ENCODE data around the gene MOSMO. TPM values are rescaled to one million over a fixed set of nuclear protein-coding genes. Genes with fewer than 3 reads are reported as not detected.

MOSMO gene
- total and polyA plus RNA-seq, 2 of the 13 experiments (the other 11 are each of a cell fraction or from before 2014, with no cell fraction given), result 26.7 to 32.6 TPM

DNA sequence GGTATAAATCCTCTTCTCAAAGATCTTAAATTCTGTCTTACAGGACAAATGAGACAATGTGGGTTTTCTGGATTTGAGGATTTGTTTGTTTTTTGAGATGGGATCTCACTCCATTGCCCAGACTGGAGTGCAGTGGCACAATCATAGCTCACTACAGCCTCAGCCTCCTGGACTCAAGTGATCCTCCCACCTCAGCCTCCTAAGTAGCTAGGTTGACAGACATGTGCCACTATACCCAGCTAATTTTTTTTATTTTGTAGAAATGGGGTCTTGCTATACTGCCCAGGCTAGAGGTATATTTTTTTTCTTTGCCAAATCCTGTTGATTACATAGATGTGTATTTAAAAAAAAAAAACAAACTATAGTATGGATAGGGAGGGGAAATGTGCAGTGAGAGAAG lies 122.6 kb downstream of the MOSMO start:
- TF ChIP-seq ZNF264 (CRISPR knock-in tag; IDR thresholded peaks at IDR 0.05), result no peak
- TF ChIP-seq, protein P1, sequence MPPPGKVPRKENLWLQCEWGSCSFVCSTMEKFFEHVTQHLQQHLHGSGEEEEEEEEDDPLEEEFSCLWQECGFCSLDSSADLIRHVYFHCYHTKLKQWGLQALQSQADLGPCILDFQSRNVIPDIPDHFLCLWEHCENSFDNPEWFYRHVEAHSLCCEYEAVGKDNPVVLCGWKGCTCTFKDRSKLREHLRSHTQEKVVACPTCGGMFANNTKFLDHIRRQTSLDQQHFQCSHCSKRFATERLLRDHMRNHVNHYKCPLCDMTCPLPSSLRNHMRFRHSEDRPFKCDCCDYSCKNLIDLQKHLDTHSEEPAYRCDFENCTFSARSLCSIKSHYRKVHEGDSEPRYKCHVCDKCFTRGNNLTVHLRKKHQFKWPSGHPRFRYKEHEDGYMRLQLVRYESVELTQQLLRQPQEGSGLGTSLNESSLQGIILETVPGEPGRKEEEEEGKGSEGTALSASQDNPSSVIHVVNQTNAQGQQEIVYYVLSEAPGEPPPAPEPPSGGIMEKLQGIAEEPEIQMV (CRISPR knock-in tag; IDR thresholded peaks at IDR 0.05; ENCODE audit: low read depth), result no peak
- TF ChIP-seq ZNF121 (CRISPR knock-in tag; IDR thresholded peaks at IDR 0.05), result peak; percentile 72
- no peak for TF ChIP-seq ZMAT3 (CRISPR knock-in tag; conservative IDR thresholded peaks at IDR 0.05)
- TF ChIP-seq ZNF138 (CRISPR knock-in tag; IDR thresholded peaks at IDR 0.05; ENCODE audit: low read depth), result no peak
- H2AFZ ChIP-seq (ENCODE audit: low read length), result no peak overlapping the region
- POLR2A ChIA-PET, result no interaction called here
- H3K9me3 ChIP-seq (ENCODE audit: low read length), result no peaks in the 10 kb centered on the region
- no peak for ATAC-seq
- no TSS peak for BruUV-seq (replicated peaks)
- H3K4me3 ChIP-seq (replicated peaks in 1 of 3; ENCODE audit: insufficient read depth in 1 of 3, low read depth in 2 of 3, low read length in 3 of 3), result no peak overlapping the region
- CTCF ChIA-PET (ENCODE audit: low intra/inter-chr PET ratio, low total read pairs), result no interaction called here
- no peak for FAIRE-seq
- in situ Hi-C loops (cut with HindIII; ENCODE audit: extremely low pct_ligation_motif_present, low pct_unique_long_range_greater_than_20kb) (no loop called here), intact Hi-C loops (cut with micrococcal nuclease; ENCODE audit: unreplicated experiment) (no loop called here)
- no peaks in the 10 kb centered on the region for H3K36me3 ChIP-seq (replicated peaks in 1 of 2; ENCODE audit: control insufficient read depth in 1 of 2, insufficient read depth in 2 of 2, low read length in 2 of 2)
- H3K4me2 ChIP-seq (ENCODE audit: low read depth, low read length), result no peak overlapping the region
- DNase-seq (ENCODE audit: low spot score), result no peak
- no peak overlapping the region for H3K9ac ChIP-seq (ENCODE audit: insufficient read depth, low read depth, low read length)
- no peaks in the 10 kb centered on the region for H3K79me2 ChIP-seq (ENCODE audit: insufficient read depth, low read length)
- H4K20me1 ChIP-seq (ENCODE audit: insufficient read depth, low read length), result no peaks in the 10 kb centered on the region
- H3K27ac ChIP-seq (ENCODE audit: extremely low read length, insufficient read depth, low read length), result no peak overlapping the region
- H3K4me1 ChIP-seq (ENCODE audit: insufficient read depth, low read length), result no peaks in the 10 kb centered on the region
- H3K27me3 ChIP-seq (ENCODE audit: control insufficient read depth in 1 of 2, insufficient read depth in 2 of 2, low read length in 2 of 2), result peaks cover 16 to 43% of the 10 kb centered on the region in 2 experiments

DNA sequence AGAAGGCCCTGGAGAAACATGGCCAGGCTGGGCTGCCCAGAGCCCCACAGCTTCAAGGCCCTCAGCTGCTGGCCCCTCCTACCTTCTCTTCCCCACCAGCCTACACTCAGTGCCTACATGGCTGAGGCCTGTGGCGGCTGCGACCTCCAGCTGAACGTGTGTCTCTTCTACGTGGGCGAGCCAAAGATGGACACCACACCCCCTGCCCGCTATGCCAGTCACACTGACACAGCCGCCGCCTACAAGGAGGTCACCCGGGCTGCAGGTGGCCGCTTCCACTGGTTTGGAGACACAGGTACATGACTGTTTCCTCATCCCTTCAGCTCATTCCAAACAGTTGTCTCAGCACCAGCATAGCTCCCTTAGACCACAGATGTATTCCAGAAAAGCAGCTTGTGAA lies 124.9 kb downstream of the MOSMO start:
- 38% methylated on average over 10 of the region's 10 CpGs for WGBS (ENCODE audit: low lambda C conversion rate)
- POLR2A ChIA-PET, result no interaction called here
- Histone ChIP-seq H3K9me3 (ENCODE audit: low read length) (no peaks in the 10 kb centered on the region), H2AFZ (ENCODE audit: low read length) (no peak overlapping the region), H3K9ac (ENCODE audit: insufficient read depth, low read depth, low read length) (no peak overlapping the region), H3K27me3 (ENCODE audit: control insufficient read depth in 1 of 2, insufficient read depth in 2 of 2, low read length in 2 of 2) (peaks cover 18 to 54% of the 10 kb centered on the region in 2 experiments), H3K79me2 (ENCODE audit: insufficient read depth, low read length) (no peaks in the 10 kb centered on the region), H3K4me1 (ENCODE audit: insufficient read depth, low read length) (no peaks in the 10 kb centered on the region), H3K36me3 (replicated peaks in 1 of 2; ENCODE audit: control insufficient read depth in 1 of 2, insufficient read depth in 2 of 2, low read length in 2 of 2) (no peaks in the 10 kb centered on the region), H4K20me1 (ENCODE audit: insufficient read depth, low read length) (no peaks in the 10 kb centered on the region), H3K4me2 (ENCODE audit: low read depth, low read length) (no peak overlapping the region), H3K27ac (ENCODE audit: extremely low read length, insufficient read depth, low read length) (no peak overlapping the region), H3K4me3 (replicated peaks in 1 of 3; ENCODE audit: insufficient read depth in 1 of 3, low read depth in 2 of 3, low read length in 3 of 3) (no peak overlapping the region)
- ATAC-seq, result peak; percentile 29; the same call in 2 of the 3 replicates
- in situ Hi-C loops (cut with HindIII; ENCODE audit: extremely low pct_ligation_motif_present, low pct_unique_long_range_greater_than_20kb) (no loop called here), intact Hi-C loops (cut with micrococcal nuclease; ENCODE audit: unreplicated experiment) (no loop called here)
- TF ChIP-seq, protein P2, sequence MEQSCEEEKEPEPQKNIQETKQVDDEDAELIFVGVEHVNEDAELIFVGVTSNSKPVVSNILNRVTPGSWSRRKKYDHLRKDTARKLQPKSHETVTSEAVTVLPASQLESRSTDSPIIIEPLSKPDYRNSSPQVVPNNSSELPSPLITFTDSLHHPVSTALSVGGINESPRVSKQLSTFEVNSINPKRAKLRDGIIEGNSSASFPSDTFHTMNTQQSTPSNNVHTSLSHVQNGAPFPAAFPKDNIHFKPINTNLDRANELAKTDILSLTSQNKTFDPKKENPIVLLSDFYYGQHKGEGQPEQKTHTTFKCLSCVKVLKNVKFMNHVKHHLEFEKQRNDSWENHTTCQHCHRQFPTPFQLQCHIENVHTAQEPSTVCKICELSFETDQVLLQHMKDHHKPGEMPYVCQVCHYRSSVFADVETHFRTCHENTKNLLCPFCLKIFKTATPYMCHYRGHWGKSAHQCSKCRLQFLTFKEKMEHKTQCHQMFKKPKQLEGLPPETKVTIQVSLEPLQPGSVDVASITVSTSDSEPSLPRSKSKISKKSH (CRISPR knock-in tag; IDR thresholded peaks at IDR 0.05; ENCODE audit: borderline replicate concordance), result 0 out of 2 replicates have a peak, but pooled peaks have one; percentile 1
- TF ChIP-seq ZNF343 (CRISPR knock-in tag; IDR thresholded peaks at IDR 0.05), result no peak
- TF ChIP-seq, protein P3, sequence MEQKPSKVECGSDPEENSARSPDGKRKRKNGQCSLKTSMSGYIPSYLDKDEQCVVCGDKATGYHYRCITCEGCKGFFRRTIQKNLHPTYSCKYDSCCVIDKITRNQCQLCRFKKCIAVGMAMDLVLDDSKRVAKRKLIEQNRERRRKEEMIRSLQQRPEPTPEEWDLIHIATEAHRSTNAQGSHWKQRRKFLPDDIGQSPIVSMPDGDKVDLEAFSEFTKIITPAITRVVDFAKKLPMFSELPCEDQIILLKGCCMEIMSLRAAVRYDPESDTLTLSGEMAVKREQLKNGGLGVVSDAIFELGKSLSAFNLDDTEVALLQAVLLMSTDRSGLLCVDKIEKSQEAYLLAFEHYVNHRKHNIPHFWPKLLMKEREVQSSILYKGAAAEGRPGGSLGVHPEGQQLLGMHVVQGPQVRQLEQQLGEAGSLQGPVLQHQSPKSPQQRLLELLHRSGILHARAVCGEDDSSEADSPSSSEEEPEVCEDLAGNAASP (CRISPR knock-in tag; IDR thresholded peaks at IDR 0.05; ENCODE audit: borderline replicate concordance), result no peak
- TF ChIP-seq FIP1L1 (IDR thresholded peaks at IDR 0.05; ENCODE audit: borderline replicate concordance, insufficient read depth, low read depth, low read length), result no peak
- no peak for TF ChIP-seq TARDBP (CRISPR knock-in tag; IDR thresholded peaks at IDR 0.05)
- no TSS peak for BruUV-seq (replicated peaks)
- CTCF ChIA-PET (ENCODE audit: low intra/inter-chr PET ratio, low total read pairs), result no interaction called here
- no peak for DNase-seq (ENCODE audit: low spot score)
- no peak for FAIRE-seq

All from HepG2 (cell line).